ENCODE results near the gene GNAI1.

- TF ChIP-seq CTCF (IDR thresholded peaks at IDR 0.05) (no peak), POLR2A (IDR thresholded peaks at IDR 0.05) (no peak)
Observed at GRCh38 chr7:80185571-80185970, 50.9 kb downstream of the GNAI1 start.

All from prostate gland (tissue), 2 donors.